GM10266 (cell line): ENCODE data around the gene PEA15.

Experiments
- DNase-seq: peaks from one replicate; pipeline ENCODE4 v3.0.0; 2012; ENCODE audit errors: extremely low spot score
- CTCF ChIP-seq: IDR thresholded peaks from 2 replicates; pipeline ENCODE4 v1.5.1; 2012; ENCODE audit warnings: mild to moderate bottlenecking, low read depth; ENCODE audit not compliant: control insufficient read depth, insufficient read depth; ENCODE audit errors: missing control alignments

The PEA15 gene

GRCh38 chr1:160161965-160162705 is 43.0 kb upstream of the PEA15 start:
- peak; percentile 40 for DNase-seq

GRCh38 chr1:160162931-160163330 is 42.3 kb upstream of the PEA15 start:
- no peak for DNase-seq
- no peak for TF ChIP-seq CTCF

More at GRCh38 chr1:160161965-160162705, 43.0 kb upstream of the PEA15 start:
- TF ChIP-seq CTCF, result peak; percentile 59

- no peak for DNase-seq
- no peak for TF ChIP-seq CTCF
Measured at GRCh38 chr1:160163615-160164014, 41.6 kb upstream of the PEA15 start.

- no peak for DNase-seq
- TF ChIP-seq CTCF, result no peak
Measured at GRCh38 chr1:160164121-160164520, 41.1 kb upstream of the PEA15 start.

- DNase-seq, result no peak
- no peak for TF ChIP-seq CTCF
Measured at GRCh38 chr1:160166166-160166868, 38.9 kb upstream of the PEA15 start.

- DNase-seq, result no peak
- TF ChIP-seq CTCF, result no peak
Measured at GRCh38 chr1:160167056-160167455, 38.1 kb upstream of the PEA15 start.

GRCh38 chr1:160167580-160167979 is 37.6 kb upstream of the PEA15 start:
- TF ChIP-seq CTCF, result no peak
- no peak for DNase-seq
